ENCODE data around the gene SIM2. TPM values are rescaled to one million over a fixed set of nuclear protein-coding genes. Genes with fewer than 3 reads are reported as not detected.
A peak's percentile ranks its signal among the peaks of the same experiment; 100 is the strongest.

The SIM2 gene
- total RNA-seq, 1 donor from 2014 or later = 23.1 TPM

DNA sequence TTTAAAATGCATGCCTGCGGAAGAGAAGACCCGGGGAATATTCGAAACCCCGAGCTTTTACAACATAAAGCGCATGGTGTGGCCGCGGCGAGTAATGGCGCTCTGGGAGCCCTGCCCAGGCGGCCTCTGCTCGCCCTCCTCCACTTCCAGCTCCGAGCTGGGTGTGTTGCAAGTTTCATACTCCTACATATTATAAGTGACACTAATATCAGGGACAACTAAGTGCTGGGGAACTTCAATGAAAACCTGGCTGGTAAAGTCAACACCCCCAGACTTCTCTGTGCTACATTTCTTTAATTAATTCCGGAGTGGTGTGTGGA is 11.8 kb downstream of the SIM2 start:
- no peak for DNase-seq (ENCODE audit: low read depth)

DNA sequence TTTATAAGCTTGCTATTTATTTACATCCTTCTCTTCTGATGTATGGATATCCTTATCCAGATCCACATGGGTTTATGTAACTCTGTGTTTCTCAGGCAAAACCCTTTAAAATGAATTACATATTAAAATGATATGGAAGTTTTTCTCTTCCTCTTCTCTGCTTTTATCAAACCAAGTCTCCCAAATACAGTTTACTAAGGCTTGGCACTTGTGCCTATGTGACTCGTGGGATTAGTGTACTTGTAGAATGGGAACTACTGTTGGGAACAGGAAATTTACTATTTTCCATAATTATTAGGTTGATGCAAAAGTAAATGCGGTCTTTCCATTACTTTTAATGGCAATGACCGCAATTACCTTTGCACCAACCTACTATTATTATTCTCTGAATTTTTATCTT is 14.8 kb downstream of the SIM2 start:
- DNase-seq (ENCODE audit: low read depth) = peak; percentile 64

DNA sequence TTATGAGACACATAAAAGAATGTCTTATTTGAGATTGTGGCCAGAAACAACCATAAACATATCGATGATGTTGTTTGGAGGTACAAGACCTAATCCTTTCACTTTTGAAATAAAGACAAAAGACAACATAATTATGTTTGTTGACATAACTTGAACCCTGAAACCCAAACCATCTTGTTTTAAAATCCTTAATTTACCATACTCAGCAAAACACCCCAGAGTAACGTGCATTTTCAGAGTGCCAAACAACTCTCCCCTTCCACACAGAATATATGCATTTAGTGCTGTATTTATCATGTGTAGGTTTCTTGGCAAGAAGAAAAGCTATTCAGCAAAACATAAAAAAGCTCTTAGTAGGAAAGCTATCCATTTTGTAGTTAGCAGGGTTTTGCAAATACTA is 17.5 kb downstream of the SIM2 start:
- DNase-seq (ENCODE audit: low read depth) = no peak

DNA sequence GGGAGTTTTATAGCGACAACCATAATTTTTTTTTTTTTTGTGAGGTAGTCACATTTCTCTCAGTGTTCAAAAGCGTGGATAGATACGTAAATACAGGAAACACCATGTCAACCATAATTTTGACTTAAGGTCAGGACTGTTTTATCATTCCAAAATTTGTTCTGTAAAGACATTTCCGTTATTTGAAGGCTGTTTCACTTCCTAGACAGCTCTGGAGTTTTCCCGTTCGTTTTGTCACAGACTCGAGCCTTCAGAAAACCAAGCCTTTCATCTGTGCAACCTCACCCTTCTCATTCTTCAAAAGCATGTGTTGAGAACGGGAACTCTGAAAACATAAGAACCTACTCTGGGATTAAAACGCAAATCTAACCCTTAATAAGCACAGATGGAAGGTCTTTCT is 17.9 kb downstream of the SIM2 start:
- DNase-seq (ENCODE audit: low read depth) = no peak

DNA sequence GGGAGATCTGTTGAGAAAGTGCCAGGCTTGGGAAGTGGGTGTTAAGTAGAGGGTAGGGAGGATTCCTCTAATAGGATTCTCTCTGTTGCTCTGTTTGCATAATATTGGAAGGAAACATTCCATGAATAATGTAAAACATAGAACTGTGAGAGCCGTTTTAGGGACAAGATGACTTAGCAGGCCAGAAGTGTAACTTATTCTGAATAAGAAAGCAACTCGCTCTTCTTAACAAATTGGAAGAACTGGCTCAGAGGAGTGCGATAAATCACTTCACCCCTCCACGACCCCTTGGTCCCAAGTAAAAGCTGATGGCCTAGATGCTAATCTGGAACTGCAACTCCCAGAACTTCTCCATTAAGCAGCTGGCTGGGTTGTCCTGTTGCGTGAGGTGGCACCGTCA is 19.1 kb downstream of the SIM2 start:
- peak; percentile 70 for DNase-seq (ENCODE audit: low read depth)

DNA sequence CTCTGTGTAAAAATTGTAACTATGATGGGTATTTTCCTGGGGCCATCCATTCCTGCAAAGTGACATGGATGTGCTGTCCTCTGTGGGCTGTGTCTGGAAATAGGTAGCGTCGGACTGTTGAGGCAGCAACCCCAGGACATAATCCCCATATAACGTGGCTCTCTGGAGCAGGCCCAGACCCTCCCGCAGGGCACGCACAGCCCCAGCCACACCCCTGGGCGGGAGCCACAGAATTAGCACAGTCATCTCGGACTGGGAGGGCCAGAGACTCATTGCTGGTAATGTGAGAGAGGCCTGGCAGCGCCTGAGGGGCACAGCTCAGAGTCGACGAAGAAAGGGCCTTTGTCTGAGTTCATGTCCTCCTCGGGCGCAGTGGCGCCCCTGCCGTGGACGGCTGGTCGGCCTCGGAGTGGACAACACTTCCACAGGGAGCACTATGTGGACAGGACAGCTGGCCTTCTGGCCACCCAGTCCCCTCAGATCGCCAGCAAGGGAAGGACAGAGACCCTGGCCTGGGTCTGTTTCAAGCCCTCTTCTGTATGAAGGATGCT is 20.1 kb downstream of the SIM2 start:
- DNase-seq (ENCODE audit: low read depth) = peak; percentile 56

DNA sequence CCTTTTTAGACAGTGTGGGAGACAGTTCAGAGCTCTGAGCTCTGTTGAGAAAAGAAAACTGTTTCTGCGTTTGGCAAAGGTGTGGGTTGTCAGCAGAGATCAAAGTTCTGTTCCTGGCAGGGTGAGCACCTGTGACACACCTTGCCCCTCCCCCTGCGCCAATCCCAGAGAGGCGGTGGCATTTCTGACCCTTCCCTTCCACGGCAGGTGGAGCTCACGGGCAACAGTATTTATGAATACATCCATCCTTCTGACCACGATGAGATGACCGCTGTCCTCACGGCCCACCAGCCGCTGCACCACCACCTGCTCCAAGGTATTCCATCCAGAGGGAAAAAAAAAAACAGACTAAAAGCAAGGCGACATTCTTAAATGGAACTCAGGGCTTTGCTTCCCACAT is 20.7 kb downstream of the SIM2 start:
- no peak for DNase-seq (ENCODE audit: low read depth)

DNA sequence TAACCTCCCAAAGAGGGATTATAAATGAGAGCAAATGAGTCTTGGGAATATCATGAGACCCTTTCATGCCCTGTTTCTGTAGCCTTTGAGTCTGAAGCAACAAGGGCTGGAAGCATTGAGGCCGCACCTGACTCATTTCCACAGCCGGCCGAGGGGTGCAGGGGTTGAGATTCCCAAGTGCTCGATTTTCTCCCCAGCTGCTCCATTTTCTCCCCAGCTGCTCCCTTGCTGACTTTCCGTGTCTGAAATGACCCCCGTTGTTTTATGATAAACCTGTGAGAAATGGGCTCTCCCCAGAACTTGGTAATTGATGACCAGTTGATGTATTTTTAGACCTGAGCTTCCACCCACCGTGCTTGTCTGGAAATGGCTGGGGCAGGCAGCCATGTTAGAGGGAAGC is 22.9 kb downstream of the SIM2 start:
- no peak for DNase-seq (ENCODE audit: low read depth)

DNA sequence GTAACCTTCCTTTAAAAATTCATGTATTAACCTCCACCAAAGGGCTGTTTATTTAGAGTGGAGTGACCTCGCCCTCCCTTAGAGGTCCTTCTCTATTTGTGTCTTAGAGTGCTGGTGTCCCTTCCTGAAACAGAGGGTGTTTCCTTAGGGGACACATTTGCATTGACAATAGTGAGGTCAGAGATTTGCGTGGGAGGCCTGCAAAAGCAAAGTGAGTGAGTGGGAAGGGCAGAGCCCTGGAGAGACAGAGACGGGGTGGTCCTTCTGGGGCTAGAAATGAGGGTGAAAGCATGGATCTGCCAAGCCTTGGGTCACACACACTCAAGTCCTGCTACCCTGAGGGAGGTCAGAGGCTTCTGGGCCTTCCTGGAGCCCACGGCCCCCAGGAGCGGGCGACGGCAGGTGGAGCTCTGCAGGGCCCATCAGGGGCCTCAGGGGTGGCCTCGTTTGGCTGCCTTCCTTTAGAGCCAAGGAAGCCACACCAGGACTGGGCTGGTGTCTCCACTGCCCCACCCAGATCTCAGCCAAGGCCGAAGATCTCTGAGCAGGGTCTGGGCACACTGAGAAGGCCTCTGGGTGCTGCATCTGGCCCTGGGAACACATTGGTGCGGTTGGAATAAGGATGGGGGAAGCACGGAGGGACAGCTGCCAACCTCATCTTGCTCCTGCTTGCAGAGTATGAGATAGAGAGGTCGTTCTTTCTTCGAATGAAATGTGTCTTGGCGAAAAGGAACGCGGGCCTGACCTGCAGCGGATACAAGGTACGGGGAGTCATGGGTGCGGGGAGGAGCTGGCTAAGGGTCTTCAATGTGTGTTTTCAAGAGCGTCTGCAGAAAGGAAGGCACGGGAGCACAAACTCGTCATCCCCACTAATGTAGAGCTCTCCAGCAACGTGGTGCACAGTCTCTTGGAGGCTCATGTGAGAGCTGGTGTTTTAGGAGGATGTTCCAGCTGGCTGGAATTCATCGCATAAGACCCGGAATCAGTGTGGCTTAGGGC is 23.8 kb downstream of the SIM2 start:
- DNase-seq (ENCODE audit: low read depth) = no peak

DNA sequence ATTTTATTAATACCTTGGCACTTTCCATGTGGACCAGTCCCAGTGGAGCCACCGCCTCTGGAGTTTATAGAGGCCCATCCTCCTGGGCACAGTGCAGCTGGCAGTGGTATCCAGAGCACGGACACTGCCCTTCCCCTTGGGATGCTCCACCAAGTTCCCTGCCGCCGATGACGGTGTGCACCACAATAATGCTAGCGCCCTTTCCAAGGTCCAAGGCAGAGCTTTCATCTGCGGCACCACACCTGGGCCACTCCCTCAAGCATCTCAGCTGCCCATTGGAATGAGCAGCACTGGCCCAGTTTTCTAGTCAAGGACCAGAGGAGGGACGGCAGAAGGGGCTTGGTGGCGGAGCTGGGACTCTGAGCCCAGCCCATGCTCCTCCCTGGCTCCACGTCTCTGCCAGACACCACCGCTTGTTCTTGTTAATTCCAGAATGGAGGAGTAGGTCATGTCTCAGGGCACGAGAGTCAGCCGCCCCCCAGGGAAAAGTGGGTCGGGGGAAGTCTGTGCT is 24.5 kb downstream of the SIM2 start:
- no peak for DNase-seq (ENCODE audit: low read depth)

DNA sequence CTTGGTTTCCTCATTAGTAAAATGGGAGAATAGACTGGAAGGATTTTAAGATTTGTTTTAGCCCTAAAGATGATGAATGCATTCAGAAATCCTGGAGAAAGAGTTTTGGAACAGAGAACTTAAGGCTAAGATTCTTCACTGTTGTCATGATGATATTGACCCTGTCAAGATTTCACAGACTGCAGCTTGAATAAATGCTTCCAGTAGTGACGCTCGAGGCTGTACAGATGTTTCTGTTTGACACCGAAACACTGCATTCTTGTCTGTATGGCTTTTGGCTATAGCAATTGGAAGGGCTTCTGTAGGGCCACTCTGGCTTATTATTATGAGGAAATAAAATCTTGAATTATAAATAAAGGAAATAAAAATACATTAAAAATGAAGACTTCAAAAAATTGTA is 25.7 kb downstream of the SIM2 start:
- DNase-seq (ENCODE audit: low read depth) = no peak

DNA sequence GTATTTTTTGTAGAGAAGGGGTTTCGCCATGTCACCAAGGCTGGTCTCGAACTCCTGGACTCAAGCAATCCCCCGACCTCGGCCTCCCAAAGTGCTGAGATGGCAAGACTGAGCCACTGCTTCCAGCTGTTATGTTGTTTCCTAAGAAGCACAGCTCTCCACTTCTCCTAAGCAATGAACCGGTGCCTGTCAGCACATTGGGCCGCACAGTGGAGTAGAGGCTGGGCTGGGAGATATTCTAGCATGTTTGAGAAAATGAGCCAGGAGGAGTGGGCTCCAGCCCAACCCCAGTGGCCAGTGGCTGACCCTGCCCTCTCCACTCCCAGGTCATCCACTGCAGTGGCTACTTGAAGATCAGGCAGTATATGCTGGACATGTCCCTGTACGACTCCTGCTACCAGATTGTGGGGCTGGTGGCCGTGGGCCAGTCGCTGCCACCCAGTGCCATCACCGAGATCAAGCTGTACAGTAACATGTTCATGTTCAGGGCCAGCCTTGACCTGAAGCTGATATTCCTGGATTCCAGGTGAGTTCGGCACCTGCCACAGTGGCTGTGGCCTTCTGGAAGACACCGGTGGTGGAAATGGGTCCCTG is 27.0 kb downstream of the SIM2 start:
- DNase-seq (ENCODE audit: low read depth) = no peak

DNA sequence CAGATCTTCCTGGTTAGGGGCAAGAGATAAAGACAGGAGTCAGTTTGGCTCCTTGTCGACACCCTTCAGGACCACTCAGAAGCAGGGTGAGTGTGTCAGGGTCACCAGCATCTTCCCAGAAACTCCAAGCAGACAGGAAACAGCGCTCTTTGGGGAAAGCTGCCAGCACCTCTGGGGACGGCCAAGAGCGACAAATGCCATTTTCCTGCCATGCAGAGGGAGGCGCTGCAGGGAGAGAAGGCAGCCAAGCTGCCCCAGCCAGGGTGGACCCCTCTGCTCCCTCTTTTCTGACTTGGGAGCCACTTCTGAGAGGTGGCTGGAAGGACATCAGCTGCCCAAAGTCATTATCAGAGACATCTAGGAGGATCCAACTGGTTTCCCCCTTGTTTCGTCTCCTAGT is 29.0 kb downstream of the SIM2 start:
- DNase-seq (ENCODE audit: low read depth) = no peak

DNA sequence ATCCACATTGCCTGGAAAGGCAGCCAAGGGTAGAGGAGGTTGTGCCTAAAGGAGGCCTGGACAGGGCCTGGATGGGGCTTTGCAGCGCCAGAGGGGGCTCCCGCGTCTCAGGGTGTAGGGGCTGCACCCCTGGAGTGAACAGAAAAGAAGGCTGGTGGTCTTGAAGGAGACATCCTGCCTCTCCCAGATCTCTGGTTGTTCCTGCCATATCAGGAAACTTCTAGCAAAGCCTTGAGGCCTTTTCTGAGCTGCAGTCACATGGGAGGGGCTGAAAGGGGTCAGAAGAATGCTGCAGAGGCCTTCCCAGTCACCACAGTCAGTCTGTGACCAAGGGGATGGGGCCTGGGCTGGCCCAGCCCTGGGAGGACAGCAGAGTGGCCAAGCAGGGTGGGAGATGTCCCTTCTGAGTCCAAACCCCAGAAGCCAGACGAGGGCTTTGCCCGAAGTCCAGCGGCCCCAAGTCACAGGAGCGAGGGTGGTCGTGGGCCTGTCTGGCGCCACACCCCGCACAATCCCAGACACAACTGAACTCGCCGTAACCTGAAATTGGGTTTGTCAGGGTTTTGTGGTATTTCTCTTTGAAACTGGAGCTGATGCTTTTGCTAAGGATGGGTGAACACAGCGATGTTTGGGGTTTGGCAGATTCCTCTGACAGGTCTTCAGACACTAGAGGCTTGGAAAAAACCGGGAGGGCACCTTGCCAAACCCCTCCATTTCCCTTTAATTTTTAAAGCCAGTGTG is 29.6 kb downstream of the SIM2 start:
- peak; percentile 74 for DNase-seq (ENCODE audit: low read depth)

DNA sequence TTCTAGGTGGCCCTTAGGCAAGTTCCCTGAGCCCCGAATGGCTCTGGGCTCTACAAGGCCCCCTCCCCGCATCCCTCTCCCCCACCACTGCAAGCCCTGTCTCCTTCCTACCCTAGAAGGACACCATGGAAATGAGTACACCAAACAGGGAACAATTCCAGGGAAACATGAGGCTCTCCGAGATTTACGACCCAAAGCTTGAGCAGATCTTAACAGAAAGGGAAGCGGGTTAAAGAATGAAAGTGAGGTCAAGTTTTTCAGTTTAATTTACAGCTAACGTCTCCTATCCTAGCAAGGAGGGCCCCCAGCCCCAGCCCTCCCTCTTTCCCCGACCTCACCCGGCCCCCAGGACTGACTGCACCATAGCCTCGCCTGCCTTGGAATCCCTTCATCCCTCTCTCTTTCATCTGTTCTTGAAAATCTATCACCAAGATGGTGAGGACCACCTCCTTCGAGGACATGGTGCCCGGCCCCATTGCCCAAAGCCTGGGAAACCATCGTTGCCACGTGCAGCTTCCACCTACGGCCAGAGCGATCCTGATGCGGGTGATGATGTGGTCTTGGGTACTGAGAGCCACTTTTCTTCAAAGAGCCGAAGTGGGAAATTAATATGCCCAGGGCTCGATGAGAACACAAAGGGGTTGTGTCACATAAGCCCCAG is 30.5 kb downstream of the SIM2 start:
- no peak for DNase-seq (ENCODE audit: low read depth)

DNA sequence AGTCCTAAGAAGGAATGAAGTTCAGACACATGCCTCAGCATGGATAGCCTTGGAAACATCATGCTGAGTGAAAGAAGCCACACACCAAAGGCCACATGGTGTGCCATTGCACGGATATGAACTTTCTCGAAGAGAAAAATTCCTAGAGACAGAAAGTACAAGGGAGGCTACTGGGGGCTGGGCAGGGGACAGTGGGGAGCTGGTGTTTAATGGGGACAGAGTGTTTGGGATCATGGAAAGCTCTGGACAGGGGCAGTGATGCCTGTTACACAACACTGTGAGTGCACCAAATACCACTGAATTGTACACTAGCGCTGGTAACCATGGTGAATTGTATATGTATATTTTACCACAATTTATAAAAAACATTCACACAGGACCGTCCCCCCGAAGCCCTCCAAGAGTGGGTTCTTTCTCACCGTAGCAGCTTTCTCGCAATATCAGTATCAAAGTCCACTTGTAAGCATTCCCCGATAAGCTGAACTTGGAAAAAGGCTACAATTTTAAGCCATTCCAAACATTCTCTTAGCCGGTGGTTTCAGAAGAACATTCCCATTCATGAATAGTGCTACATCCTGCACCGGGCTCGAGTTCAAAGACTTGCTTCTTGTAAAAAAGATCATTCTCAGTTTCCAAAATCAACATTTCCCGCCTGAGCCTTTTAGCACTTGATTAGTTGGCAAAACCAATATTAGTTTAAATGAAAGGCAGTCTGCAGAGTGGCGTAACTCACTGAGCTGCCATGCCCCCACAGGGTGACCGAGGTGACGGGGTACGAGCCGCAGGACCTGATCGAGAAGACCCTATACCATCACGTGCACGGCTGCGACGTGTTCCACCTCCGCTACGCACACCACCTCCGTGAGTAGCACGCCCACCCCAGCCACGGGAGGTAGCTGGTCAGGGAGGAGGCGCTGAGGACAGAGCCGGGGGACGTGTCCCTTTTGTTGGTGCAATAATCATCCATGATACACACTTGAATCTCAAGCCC is 31.7 kb downstream of the SIM2 start:
- DNase-seq (ENCODE audit: low read depth) = no peak

DNA sequence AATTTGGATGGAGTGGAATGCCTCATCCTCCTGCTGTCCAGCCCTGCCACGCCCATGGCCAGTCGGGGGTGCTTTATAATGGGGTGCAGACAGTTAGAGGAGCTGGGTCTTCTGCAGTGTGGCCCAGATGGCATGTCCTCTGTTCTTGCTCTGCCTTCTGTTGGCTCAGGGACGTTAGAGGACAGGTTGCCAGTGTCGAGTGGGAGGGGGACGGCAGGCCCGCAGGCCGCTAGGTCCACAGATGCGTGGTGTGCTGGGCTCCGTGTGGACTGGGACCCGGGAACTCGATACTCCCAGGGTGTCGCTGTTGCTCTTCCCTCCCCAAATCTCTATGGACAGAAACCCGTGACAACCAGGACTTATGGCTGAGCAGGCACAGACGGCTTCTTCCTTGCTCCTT is 33.3 kb downstream of the SIM2 start:
- DNase-seq (ENCODE audit: low read depth) = no peak

DNA sequence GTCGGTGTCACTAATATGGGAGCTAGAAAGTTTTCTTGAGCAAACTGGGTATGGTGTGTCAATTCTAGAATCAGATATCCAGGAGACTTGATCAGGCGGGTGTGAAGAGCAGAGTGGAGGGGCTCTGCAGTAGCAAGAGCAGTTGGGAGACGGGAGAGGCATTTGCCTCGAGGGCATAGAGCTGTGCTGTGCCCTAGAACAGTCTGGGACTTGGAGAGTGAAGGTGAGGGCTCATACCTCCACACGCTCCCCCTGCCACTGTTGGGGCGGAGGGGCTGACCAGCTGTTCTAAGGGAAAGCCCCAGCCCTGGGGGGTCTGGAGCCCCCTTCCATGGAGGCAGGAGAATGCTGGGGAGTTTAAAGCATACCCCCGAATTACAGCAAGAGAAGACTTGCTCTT is 33.8 kb downstream of the SIM2 start:
- no peak for DNase-seq (ENCODE audit: low read depth)

DNA sequence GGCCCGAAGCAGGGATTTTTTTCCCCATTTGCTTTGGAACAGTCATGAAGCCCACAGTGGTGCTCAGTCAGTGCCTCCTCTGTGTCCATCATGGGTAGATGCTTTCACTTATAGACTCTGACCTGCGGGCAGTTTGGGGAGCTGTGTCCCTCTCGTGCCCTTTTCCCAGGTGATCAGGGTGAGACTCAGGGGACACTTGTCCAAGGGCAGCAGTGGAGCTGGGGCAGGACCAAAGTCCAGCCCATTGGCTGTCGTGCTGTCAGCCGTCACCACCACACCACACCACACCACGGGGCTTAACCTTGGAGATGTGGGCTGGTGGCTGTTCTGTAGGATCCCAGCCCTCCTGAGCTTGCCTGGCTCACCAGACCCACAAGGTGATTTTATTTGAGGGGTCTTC is 34.9 kb downstream of the SIM2 start:
- DNase-seq (ENCODE audit: low read depth) = no peak

DNA sequence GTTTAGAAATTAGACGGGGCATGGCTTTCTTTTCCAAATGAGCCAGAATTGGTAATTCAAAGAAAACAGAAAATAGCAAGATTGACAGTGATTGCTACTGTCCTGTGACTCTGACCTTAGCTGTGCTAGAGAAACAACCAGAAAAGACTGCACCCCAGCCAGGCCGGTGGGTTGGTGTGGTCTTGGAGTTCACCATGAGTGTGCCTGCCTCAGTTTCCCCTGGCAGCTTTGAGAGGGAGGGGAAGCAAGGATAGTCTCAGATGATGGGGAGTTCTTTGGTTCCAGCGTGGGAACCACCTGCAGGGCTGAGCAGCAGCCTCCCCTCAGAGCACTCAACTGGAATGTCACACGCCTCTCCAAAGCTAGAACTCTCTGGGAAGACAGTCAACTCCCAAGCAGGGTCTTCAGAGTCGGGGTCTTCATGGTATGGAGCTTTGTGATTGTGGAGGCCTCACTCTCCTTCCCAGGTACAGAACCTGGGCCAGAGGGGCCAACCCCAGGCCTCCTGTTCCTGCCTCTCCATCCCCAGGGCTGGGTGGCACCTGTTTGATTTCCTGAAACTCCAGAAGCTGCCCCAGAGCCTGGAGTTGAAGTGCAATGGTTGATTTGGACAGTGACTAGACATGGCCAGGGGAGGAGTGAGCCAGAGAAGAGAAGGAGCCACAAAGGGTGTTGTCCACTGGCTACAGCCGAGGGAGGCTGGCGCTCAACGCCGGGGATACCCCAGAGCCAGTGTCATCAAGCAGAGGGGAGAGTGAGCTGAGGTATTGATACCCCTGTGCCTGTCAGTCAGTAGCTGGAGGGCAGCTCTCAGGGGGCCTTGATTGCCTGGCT is 35.7 kb downstream of the SIM2 start:
- no peak for DNase-seq (ENCODE audit: low read depth)
